ENCODE measurements around the gene FBXW11.

DNA sequence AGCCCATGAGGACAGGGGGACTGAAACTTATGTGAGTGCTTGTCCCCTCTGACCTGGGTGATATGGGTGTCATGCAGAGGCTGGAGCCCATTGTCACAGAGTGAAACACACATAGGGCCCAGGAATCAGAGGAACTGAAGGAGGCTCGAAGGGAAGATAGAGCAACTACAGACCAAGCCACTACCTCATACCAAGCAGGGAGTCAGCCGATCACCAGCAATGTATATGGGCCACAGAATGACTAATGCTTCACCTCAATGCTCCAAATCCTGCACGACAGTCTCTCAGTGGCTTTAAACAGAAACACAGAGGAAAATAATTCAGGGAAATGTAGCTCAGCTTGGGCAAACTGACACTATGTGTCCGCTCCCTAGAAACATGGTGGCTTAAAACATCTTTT, 8.9 kb upstream of the FBXW11 start:
- TF ChIP-seq, protein P1, sequence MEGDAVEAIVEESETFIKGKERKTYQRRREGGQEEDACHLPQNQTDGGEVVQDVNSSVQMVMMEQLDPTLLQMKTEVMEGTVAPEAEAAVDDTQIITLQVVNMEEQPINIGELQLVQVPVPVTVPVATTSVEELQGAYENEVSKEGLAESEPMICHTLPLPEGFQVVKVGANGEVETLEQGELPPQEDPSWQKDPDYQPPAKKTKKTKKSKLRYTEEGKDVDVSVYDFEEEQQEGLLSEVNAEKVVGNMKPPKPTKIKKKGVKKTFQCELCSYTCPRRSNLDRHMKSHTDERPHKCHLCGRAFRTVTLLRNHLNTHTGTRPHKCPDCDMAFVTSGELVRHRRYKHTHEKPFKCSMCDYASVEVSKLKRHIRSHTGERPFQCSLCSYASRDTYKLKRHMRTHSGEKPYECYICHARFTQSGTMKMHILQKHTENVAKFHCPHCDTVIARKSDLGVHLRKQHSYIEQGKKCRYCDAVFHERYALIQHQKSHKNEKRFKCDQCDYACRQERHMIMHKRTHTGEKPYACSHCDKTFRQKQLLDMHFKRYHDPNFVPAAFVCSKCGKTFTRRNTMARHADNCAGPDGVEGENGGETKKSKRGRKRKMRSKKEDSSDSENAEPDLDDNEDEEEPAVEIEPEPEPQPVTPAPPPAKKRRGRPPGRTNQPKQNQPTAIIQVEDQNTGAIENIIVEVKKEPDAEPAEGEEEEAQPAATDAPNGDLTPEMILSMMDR (IDR thresholded peaks at IDR 0.05) = no peak
- TF ChIP-seq POLR2A (IDR thresholded peaks at IDR 0.05) = no peak

Data from thyroid gland (tissue), 4 donors.